ENCODE results near the gene WDPCP.
"Not testable (repeated sequence)": the region's sequence is repeated elsewhere in the genome, so short reads cannot be mapped to it uniquely, and the experiment has no call there.

The WDPCP gene

GRCh38 chr2:63357722-63358121 lies 230.6 kb downstream of the WDPCP start:
- DNase-seq (ENCODE audit: low read depth), result not testable (repeated sequence)

- no peak for DNase-seq (ENCODE audit: low read depth)
Measured at GRCh38 chr2:63347361-63347760, 240.9 kb downstream of the WDPCP start.

- no peak for DNase-seq (ENCODE audit: low read depth)
Measured at GRCh38 chr2:63346411-63346810, 241.9 kb downstream of the WDPCP start.

GRCh38 chr2:63345285-63345633 lies 243.0 kb downstream of the WDPCP start:
- DNase-seq (ENCODE audit: low read depth), result no peak

GRCh38 chr2:63344575-63345284 lies 243.5 kb downstream of the WDPCP start:
- no peak for DNase-seq (ENCODE audit: low read depth)

GRCh38 chr2:63343397-63344109 lies 244.7 kb downstream of the WDPCP start:
- DNase-seq (ENCODE audit: low read depth), result no peak

GRCh38 chr2:63340443-63340842 lies 247.8 kb downstream of the WDPCP start:
- no peak for DNase-seq (ENCODE audit: low read depth)

GRCh38 chr2:63334910-63335309 lies 253.4 kb downstream of the WDPCP start:
- no peak for DNase-seq (ENCODE audit: low read depth)

- DNase-seq (ENCODE audit: low read depth), result no peak
Measured at GRCh38 chr2:63326473-63326872, 261.8 kb downstream of the WDPCP start.

- not testable (repeated sequence) for DNase-seq (ENCODE audit: low read depth)
Measured at GRCh38 chr2:63323662-63324061, 264.6 kb downstream of the WDPCP start.

- DNase-seq (ENCODE audit: low read depth), result not testable (repeated sequence)
Measured at GRCh38 chr2:63321973-63322372, 266.3 kb downstream of the WDPCP start.

- no peak for DNase-seq (ENCODE audit: low read depth)
Measured at GRCh38 chr2:63320669-63321068, 267.6 kb downstream of the WDPCP start.

GRCh38 chr2:63310614-63311013 lies 277.7 kb downstream of the WDPCP start:
- no peak for DNase-seq (ENCODE audit: low read depth)

- peak; percentile 5 for DNase-seq (ENCODE audit: low read depth)
Measured at GRCh38 chr2:63301481-63301880, 286.8 kb downstream of the WDPCP start.

GRCh38 chr2:63300835-63301234 lies 287.4 kb downstream of the WDPCP start:
- no peak for DNase-seq (ENCODE audit: low read depth)

GRCh38 chr2:63287956-63288355 lies 300.3 kb downstream of the WDPCP start:
- DNase-seq (ENCODE audit: low read depth), result no peak

- DNase-seq (ENCODE audit: low read depth), result not testable (repeated sequence)
Measured at GRCh38 chr2:63286520-63286919, 301.8 kb downstream of the WDPCP start.

GRCh38 chr2:63283273-63283672 lies 305.0 kb downstream of the WDPCP start:
- DNase-seq (ENCODE audit: low read depth), result no peak

GRCh38 chr2:63272560-63272959 lies 315.7 kb downstream of the WDPCP start:
- DNase-seq (ENCODE audit: low read depth), result no peak

GRCh38 chr2:63270717-63271116 lies 317.6 kb downstream of the WDPCP start:
- no peak for DNase-seq (ENCODE audit: low read depth)

- DNase-seq (ENCODE audit: low read depth), result no peak
Measured at GRCh38 chr2:63268946-63269345, 319.3 kb downstream of the WDPCP start.

- no peak for DNase-seq (ENCODE audit: low read depth)
Measured at GRCh38 chr2:63261137-63261621, 327.1 kb downstream of the WDPCP start.

GRCh38 chr2:63257473-63257872 lies 330.8 kb downstream of the WDPCP start:
- no peak for DNase-seq (ENCODE audit: low read depth)

- DNase-seq (ENCODE audit: low read depth), result no peak
Measured at GRCh38 chr2:63249161-63249560, 339.1 kb downstream of the WDPCP start.

Measured in iris pigment epithelial cell (primary cell).